ENCODE data around the gene WNT6.

WNT6 gene

DNA sequence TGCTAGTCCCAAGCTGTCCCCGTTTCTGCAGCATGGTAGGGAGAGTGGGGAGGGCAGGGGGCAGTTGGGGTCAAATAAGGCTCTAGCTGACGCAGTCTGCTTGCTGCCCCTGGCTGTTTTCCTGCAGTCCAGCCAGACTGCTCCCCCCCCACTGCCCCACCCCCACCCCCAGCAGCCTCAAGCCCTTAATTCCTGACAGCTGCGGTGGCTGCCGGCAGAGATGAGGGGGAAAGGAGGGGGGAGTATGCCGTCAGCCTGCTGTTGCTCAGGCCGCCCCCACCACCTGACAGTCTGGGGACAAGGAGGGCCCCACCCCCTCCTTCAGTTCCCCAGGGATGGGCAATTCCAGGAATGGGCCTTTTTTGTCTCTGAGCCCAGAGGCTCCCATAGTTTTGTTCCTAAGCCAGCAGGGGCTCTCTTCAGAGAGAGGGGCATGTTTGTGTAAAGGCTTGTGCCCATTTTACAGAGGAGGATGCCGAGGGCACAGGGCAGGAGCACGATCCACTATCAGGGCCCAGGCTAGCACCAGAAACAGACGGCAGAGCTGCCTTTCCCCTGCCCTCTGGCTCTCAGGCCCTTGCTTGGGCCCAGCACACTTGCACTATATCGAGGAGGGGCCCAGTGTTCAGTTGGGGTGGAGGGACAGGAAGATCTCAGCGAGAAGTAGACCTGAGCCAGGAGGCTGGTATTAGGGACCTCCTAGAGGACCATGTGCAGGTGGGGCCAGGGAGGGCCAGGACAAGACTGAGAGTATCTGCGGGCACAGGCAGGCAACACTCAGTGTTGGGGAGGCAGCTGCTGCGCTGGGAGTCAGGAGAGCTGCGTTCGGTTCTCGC, 19.5 kb downstream of the WNT6 start:
- peak; percentile 14 for DNase-seq

GRCh38 chr2:218879776-218880101, 20.1 kb downstream of the WNT6 start:
- no peak for DNase-seq

- no peak for DNase-seq
Measured at GRCh38 chr2:218880102-218880858, 20.7 kb downstream of the WNT6 start, which contains the start of gene WNT10A. TSS of gene WNT10A (plus strand) at chr2:218880852. CDS start at chr2:218880996, 144 bp downstream.

DNA sequence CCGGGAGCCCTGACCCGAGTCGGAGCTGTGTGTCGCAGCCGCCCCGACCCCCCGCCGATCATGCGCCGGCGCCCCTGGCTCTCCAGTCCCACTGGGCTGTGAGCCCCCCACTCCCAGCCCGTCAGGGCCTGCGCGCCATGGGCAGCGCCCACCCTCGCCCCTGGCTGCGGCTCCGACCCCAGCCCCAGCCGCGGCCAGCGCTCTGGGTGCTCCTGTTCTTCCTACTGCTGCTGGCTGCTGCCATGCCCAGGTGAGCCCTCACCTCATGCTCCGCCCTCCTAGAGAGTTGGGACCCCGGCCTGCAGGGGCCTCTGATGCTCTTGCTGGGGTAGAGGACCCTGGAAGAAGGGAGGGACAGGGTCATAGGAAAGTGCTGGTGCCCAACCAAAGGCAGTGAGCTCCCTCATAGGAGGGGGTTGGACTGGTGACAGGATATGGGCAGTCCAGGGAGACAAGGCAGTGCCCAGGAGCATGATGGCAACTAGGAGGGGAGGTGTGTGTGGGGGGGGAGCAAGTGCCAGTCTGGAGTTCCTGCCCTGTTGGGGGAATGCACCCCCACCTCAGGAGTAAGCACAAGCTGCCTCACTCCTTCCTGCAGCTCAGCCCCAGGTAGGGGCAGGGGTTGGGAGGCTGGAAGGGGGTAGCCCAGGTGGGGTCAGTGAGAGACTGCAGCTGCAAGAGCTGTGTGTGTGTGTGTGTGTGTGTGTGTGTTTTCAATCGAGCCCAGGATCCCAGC, 21.4 kb downstream of the WNT6 start:
- no peak for DNase-seq

DNA sequence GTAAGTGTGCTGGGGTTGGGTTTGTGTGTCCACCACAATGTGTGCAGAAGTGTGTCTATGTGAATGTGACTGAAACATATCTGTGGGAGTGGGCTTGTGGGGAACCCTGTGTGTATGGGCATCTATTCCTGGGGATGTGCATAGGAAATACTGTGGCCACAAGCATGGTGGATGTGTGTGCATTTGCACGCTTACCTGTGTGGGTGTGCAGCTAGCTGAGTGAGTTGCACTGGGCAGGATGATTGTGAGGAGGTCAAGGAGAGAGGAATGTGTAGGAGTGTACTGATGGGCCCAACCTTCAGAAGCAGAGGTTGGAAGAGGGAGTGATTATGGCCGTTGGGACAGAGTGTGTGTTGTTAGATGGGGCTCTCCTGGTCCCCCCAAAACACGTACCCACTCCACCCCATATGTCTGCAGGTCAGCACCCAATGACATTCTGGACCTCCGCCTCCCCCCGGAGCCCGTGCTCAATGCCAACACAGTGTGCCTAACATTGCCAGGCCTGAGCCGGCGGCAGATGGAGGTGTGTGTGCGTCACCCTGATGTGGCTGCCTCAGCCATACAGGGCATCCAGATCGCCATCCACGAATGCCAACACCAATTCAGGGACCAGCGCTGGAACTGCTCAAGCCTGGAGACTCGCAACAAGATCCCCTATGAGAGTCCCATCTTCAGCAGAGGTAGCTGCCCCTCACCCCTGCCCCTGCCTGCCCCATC, 22.3 kb downstream of the WNT6 start:
- DNase-seq: no peak

DNA sequence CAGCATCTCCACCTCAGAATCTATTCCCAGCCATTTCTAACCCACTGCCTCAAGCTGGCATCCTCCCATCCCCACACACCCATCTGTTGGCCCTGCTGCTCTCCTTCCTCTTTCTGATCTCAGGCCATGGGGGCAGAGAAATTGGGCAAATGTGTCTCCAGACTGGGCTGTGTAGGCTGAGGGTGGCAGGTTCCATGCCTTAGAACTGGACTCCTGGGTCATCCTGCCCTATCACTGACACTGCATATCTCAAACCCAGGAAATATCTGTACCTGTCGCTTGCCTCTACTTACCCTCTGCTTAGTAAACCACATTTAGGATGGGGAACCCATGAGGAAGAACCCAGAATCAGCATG, 22.8 kb downstream of the WNT6 start:
- DNase-seq: no peak

DNA sequence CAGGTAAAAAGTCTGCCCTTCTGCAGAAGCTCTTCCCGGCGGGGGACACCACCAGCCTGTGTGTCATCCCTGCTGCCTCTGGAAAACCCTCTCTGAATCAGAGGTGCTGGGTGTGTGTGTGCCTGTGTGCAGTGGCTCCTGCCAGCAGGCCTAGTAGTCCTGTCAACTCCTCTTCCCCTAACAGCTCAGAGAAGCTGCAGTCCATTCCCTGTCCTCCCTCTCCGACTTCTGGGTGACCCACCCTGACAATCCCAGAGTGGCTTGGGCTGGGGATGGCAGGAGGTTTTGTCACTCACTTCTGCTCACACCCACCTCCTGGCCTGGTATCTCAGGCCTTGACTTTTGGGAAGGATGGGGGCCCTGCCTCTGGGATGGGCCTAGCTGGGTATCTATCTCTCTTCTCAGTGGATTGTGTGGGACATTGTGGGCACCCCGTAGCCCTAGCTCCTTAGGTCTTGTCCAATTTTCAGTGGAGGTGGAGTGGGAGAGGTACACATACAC, 23.3 kb downstream of the WNT6 start:
- no peak for DNase-seq

DNA sequence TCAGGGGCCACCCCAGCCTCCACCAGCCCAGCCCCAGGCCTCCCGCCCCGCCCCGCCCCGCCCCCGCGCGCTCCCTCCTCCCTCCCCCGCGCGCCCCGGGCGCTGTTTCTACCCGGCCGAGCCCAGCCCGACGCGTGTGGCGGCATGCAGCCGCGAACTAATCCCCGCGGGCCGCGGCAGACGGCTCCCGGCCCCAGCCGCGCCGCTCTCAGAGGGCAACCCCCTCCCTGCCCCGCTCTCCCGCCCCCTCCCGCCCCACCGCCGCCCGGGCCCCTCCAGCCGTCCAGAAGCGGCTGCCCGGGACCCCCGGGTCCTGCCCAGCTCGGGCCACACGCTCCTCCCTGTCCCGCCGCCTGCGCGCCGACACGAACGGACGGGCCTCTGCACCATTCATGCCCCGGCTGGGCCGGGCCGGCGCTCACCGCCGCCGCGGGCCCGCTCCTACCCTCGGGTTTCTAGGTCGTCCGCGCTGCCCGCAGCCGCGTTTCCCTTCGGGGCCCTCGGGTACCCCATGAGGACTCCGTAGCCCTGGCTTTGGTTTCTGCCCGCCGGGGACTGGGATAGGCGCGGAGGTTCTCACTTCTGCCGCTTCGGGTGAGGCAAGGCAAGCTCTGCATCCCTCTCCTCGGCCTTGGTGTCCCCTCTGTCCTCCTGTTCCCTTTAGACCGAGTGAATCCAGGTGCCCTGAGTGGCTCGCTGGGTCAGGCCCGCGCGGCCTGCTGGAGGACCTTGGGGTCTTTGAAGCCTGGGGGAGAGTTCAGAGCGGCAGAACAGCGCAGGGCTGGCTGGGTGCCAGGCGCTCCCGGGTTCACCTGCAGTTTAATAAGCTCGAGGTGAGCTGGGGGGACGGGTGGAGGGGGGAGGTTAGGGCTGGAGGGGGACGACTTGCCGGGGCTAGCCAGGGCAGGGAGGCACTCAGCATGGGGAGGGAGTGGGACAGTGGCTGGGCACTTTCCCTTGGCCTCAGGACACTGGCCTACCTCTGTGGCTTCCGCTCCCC, 24.2 kb downstream of the WNT6 start:
- no peak for DNase-seq

- DNase-seq: no peak
Measured at GRCh38 chr2:218884519-218884918, 24.9 kb downstream of the WNT6 start.

DNA sequence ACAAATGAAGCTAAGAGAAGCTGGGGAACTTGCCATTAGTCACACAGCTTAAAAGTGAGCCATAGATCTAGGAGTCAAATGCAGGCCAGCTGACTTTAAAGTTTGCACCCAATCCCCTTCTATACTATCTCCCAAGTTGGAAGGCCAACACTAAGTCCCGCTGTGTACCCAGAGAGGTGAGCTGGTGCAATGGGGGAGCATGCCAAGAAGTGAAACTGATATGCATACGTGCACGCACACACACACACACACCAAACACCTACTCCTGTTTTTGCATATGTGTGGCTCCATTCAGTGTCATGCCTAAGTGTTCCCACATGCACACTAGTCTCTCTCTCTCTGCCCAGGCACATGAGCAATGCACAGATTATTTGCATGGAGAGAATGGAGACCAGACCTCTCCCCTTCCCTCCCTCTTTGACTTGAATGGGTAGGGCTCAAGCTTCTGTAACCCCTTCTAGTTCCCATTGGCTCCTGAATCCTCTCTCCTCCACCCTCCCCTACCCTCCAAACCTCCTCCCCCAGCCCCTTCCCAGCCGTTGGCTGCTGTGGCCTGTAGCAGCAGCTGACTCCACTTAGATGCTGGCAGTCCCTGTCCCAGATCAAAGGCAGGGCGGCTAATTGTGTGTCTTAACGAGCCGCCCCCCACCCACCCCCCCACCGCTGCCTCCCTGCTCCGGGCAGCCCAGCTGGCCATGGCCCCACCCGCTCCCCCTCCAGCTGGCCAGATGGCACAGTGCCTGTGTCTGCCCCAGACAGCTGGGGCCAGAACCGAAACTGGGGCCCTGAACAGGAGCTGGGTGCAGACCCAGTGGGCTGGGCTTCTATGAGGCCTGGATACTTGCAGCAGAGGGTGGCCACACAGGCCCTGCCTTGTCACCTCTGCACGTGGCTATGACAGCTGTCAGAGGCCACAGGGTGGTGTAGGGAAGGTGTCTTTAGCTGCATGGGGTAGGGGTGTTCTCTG, 26.7 kb downstream of the WNT6 start:
- DNase-seq: no peak

DNA sequence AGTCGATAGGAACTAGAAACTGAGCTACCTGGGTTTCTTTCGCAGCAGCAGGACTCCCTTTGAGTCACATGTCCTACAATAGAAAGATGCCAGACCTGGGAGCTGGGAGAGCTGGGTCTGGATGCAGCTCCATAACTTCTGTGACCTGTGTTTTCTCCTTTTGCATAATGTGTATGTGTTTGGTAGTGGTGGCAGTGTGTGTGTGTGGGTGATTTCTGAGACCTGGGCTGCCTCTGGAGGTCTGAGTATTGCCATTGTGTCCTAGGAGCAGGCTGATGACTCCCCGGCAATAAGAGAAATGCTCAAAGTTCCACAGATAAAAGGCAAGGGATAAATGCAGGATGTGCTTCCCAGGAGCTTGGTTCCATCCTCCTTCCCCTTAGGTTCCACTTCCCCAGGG, 27.5 kb downstream of the WNT6 start:
- no peak for DNase-seq

DNA sequence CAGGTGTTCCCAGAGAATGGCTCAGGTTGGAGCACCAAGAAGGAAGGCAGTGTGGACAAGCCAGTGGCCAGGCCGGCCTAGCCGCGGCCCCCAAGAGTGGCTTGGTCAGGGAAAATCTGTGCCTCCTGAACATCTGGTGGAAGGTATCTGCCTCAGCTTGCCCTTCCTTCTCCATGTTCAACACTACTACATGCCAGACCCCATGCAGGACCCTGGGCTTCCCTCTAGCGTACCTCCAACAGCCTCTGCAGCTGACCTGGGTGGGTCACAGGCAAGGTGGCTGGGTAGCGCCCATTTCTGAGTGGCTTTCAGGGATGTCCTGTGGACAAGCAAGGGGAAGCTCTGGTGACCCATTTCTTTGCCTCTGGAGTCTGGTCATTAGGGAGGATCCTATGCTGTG, 28.7 kb downstream of the WNT6 start:
- no peak for DNase-seq

DNA sequence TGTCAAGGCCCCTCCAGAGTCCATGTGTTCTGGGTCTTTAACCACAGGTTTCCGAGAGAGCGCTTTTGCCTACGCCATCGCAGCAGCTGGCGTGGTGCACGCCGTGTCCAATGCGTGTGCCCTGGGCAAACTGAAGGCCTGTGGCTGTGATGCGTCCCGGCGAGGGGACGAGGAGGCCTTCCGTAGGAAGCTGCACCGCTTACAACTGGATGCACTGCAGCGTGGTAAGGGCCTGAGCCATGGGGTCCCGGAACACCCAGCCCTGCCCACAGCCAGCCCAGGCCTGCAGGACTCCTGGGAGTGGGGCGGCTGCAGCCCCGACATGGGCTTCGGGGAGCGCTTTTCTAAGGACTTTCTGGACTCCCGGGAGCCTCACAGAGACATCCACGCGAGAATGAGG, 30.3 kb downstream of the WNT6 start:
- DNase-seq: no peak

DNA sequence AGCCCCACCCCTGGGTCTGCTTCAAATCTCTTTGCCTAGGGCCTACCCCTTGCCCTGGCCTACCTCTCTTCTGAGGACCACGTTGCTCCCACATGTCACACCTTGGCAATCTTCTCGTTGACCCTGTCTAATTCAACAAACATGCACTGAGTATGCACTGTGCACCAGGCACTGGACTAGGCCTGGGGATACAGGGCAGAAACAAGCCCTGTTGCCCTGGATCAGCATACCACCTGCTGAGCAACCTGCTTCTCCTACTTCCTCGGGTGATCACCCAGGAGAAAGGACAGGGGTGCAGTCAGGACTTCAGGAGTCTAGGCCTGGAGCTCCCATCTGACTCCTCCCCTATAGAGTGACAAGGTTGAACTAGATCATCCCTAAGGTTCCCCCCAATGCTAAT, 30.8 kb downstream of the WNT6 start:
- no peak for DNase-seq

- DNase-seq: no peak
Measured at GRCh38 chr2:218891275-218892135, 31.9 kb downstream of the WNT6 start.

- peak; percentile 16 for DNase-seq
Measured at GRCh38 chr2:218892693-218893348, 33.2 kb downstream of the WNT6 start.

DNA sequence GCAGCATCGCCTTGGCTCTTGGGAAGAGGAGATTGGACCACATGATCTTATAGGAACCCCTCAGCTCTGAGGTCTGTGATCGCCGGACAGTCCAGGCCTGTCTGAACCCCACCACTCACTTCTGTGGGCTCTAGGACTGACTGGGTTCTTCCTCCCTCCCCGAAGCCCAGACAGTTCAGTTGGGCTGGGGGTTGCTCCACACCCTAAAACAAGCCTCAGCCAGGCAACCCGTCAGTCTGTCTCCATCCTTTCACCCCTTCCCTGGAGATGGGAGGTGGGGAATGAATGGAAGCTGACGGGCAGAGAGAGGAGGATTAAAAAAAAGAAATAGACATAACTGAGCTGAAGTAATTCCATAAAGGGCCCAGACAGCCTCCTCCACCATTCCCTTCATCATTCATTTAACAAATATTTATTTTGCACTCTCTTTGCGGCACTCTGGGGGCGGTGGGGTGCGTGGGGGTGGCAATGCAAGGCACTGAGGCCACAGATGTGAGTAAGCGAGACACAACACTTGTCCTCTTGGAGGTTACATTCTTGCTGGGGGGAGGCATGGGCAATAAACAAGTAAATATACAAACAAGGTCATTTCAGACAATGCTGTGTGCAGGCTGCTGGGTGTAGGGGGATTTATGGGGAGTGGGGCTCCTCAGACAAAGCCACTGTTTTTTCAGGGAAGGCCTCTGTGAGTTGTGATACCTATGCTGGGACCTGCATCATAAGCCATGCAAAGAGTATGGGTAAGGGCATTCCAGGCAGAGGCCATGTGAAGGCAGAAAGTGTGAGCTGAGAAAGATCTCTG, 33.9 kb downstream of the WNT6 start:
- no peak for DNase-seq

Measured in fibroblast of upper back skin (primary cell).